PC-3 (cell line): ENCODE results near the gene ITIH3. TPM values are rescaled to one million over a fixed set of nuclear protein-coding genes. Genes with fewer than 3 reads are reported as not detected.

ENCODE experiments used
- ATAC-seq: fragments of 200-7000 bp; cut with Tn5 transposase; 2 replicates; pipeline ENCODE4 v1.9.1; 2020; ENCODE audit warnings: mild to moderate bottlenecking, moderate library complexity
- BruUV-seq: library from RNA; stranded (reverse); fragments of 400-500 nt; replicated peaks from 2 replicates; lab custom pipeline; 2021; lab: Mats Ljungman, UMichigan
- CTCF ChIA-PET: fragments of 300-600 bp; sonication (Branson Sonifier 250); formaldehyde crosslinking; loops from one replicate; lab custom pipeline; 2022; ENCODE audit warnings: antibody characterized with exemption; lab: Charles Lee
- POLR2A ChIA-PET: fragments of 300-600 bp; sonication (Branson Sonifier 250); formaldehyde crosslinking; loops from one replicate; lab custom pipeline; 2022; ENCODE audit warnings: antibody characterized with exemption; ENCODE audit not compliant: unreplicated experiment; lab: Charles Lee
- DNase-seq: peaks from one replicate; pipeline ENCODE4 v3.0.0-alpha.2; 2015
- H2AFZ ChIP-seq: fragments of 300-600 bp; sonication (generic); 2 replicates; pipeline ENCODE4 v1.6.0; 2016; ENCODE audit warnings: antibody characterized with exemption, low read length
- H3F3A ChIP-seq: fragments of 300-600 bp; sonication (generic); one replicate; pipeline ENCODE4 v1.6.0; 2017; ENCODE audit warnings: antibody characterized with exemption, low read length, control low read depth, mild to moderate bottlenecking; ENCODE audit not compliant: unreplicated experiment
- H3K27ac ChIP-seq: fragments of 300-600 bp; sonication (generic); 2 replicates; pipeline ENCODE4 v1.5.1; 2016; ENCODE audit warnings: mild to moderate bottlenecking, low read length
- H3K27me3 ChIP-seq: fragments of 300-600 bp; sonication (generic); 2 replicates; pipeline ENCODE4 v1.6.1; 2016; ENCODE audit warnings: low read length, mixed read lengths
- H3K36me3 ChIP-seq: fragments of 300-600 bp; sonication (generic); 2 replicates; pipeline ENCODE4 v1.6.1; 2016; ENCODE audit warnings: low read depth, mixed run types, low read length, mixed read lengths
- H3K4me1 ChIP-seq: fragments of 300-600 bp; sonication (generic); 2 replicates; pipeline ENCODE4 v1.5.1; 2016; ENCODE audit warnings: low read length; ENCODE audit not compliant: insufficient read depth
- H3K4me2 ChIP-seq: fragments of 300-600 bp; sonication (generic); 2 replicates; pipeline ENCODE4 v1.6.0; 2016; ENCODE audit warnings: low read length
- H3K4me3 ChIP-seq: fragments of 300-600 bp; sonication (generic); 2 replicates; pipeline ENCODE4 v1.5.1; 2016; ENCODE audit warnings: mild to moderate bottlenecking, low read length, mixed read lengths
- H3K79me2 ChIP-seq: fragments of 300-600 bp; sonication (generic); 2 replicates; pipeline ENCODE4 v1.6.1; 2017; ENCODE audit warnings: low read length, mixed read lengths
- H3K9ac ChIP-seq: fragments of 300-600 bp; sonication (generic); 2 replicates; pipeline ENCODE4 v1.6.0; 2016; ENCODE audit warnings: mild to moderate bottlenecking, low read length
- H3K9me2 ChIP-seq: fragments of 300-600 bp; sonication (generic); replicated peaks from 2 replicates; pipeline ENCODE4 v1.6.1; 2016; ENCODE audit warnings: mixed run types, low read length, mixed read lengths
- H3K9me3 ChIP-seq: fragments of 300-600 bp; sonication (generic); 2 replicates; pipeline ENCODE4 v1.6.1; 2016; ENCODE audit warnings: low read length, mixed read lengths
- H4K20me1 ChIP-seq: fragments of 300-600 bp; sonication (generic); 2 replicates; pipeline ENCODE4 v1.6.1; 2016; ENCODE audit warnings: low read length, mixed read lengths
- EZH2 ChIP-seq: fragments of 300-600 bp; sonication (generic); IDR thresholded peaks from one replicate; pipeline ENCODE4 v1.6.1; 2017; ENCODE audit warnings: antibody characterized with exemption, mild to moderate bottlenecking, low read length; ENCODE audit not compliant: unreplicated experiment
- EZH2phosphoT487 ChIP-seq: fragments of 300-600 bp; sonication (generic); IDR thresholded peaks from 2 replicates; pipeline ENCODE4 v1.6.1; 2018; ENCODE audit warnings: mild to moderate bottlenecking, antibody characterized with exemption, low read length, borderline replicate concordance
- intact Hi-C: fragments of 100-400 bp; cut with micrococcal nuclease; formaldehyde crosslinking; loops from 2 replicates; pipeline ENCODE4 v1.9.0; 2023
- total RNA-seq: library from RNA; depleted of rRNA; stranded (reverse); fragments of >200 nt; gene quantifications from 2 replicates; pipeline ENCODE4 v1.2.3, GENCODE V29; 2014
- TF ChIP-seq, protein P1 (sequence below): fragments of 300-600 bp; sonication (generic); conservative IDR thresholded peaks from 2 replicates; pipeline ENCODE4 v1.5.1; 2017; ENCODE audit warnings: antibody characterized with exemption, low read depth, mild to moderate bottlenecking, low read length

ITIH3 gene
- total RNA-seq, 1 experiment from 2014 or later = not detected

DNA sequence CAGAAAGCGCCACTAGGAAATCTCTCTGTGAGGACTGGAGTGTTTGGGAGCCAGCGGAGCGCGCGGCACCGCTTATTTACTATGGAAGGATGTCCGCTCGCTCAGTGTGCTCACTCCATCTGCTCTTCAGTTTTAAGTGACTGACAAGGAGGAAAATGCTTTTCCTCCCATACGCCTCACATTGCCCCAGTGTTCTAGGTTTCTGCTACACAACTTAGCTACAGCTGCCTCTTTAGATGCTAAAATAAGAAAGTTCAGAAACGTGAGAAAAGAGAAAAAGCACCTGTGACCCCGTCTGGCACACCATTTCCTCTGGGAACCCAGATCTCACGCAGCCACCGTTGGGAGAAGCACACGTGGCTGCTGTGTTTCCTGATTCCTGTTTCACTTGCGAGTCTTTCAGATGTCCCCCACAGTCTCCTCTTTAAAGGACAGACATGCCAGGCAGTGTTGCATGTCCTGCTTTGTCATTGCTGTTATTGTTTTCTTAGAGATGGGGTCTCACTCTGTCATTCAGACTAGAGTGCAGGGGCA is 51.9 kb downstream of the ITIH3 start:
- POLR2A ChIA-PET = no interaction called here
- H3K4me2 ChIP-seq = no peak overlapping the region
- no TSS peak for BruUV-seq
- H3K9me3 ChIP-seq = no peaks in the 10 kb centered on the region
- H3F3A ChIP-seq = no peaks in the 10 kb centered on the region
- no peak overlapping the region for H2AFZ ChIP-seq
- CTCF ChIA-PET = no interaction called here
- H3K9me2 ChIP-seq = no peaks in the 10 kb centered on the region
- H3K79me2 ChIP-seq = no peaks in the 10 kb centered on the region
- H3K9ac ChIP-seq = no peak overlapping the region
- no peak for ATAC-seq
- TF ChIP-seq EZH2phosphoT487 (no peak), EZH2 (no peak)
- TF ChIP-seq, protein P1, sequence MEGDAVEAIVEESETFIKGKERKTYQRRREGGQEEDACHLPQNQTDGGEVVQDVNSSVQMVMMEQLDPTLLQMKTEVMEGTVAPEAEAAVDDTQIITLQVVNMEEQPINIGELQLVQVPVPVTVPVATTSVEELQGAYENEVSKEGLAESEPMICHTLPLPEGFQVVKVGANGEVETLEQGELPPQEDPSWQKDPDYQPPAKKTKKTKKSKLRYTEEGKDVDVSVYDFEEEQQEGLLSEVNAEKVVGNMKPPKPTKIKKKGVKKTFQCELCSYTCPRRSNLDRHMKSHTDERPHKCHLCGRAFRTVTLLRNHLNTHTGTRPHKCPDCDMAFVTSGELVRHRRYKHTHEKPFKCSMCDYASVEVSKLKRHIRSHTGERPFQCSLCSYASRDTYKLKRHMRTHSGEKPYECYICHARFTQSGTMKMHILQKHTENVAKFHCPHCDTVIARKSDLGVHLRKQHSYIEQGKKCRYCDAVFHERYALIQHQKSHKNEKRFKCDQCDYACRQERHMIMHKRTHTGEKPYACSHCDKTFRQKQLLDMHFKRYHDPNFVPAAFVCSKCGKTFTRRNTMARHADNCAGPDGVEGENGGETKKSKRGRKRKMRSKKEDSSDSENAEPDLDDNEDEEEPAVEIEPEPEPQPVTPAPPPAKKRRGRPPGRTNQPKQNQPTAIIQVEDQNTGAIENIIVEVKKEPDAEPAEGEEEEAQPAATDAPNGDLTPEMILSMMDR = no peak
- no peaks in the 10 kb centered on the region for H3K4me1 ChIP-seq
- DNase-seq = no peak
- intact Hi-C loops = no loop called here
- peaks cover 3% of the 10 kb centered on the region for H3K36me3 ChIP-seq
- no peak overlapping the region for H3K27ac ChIP-seq
- H4K20me1 ChIP-seq = no peaks in the 10 kb centered on the region
- H3K27me3 ChIP-seq = no peaks in the 10 kb centered on the region
- H3K4me3 ChIP-seq = no peak overlapping the region

DNA sequence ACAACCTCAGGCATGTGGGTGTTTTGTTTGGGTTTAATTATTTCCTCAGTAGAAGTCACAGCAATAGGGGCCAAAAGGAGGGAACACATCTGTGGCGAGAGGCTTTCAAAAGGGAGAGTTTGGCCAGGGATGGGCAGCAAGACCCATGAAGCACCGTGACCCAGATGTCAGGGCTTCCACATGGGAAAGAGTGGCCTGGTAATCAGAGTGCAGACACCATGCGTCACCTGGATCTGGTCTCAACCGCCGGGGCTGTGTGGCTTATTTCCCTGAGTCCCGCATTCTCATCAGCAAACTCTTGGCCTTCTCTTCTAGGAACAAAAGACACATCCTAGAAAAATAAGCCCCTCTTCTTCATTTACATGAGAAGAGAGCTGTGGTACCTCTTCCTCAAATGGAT is 52.6 kb downstream of the ITIH3 start:
- H3K27me3 ChIP-seq = no peaks in the 10 kb centered on the region
- no peaks in the 10 kb centered on the region for H3K9me2 ChIP-seq
- ChIA-PET CTCF (no interaction called here), POLR2A (no interaction called here)
- H3K9ac ChIP-seq = no peak overlapping the region
- no peak overlapping the region for H3K4me2 ChIP-seq
- H4K20me1 ChIP-seq = no peaks in the 10 kb centered on the region
- H3K36me3 ChIP-seq = peaks cover 3% of the 10 kb centered on the region
- ATAC-seq (no peak), DNase-seq (no peak)
- BruUV-seq = no TSS peak
- no peaks in the 10 kb centered on the region for H3F3A ChIP-seq
- H3K27ac ChIP-seq = no peak overlapping the region
- no peaks in the 10 kb centered on the region for H3K9me3 ChIP-seq
- no peaks in the 10 kb centered on the region for H3K79me2 ChIP-seq
- intact Hi-C loops = no loop called here
- no peak overlapping the region for H3K4me3 ChIP-seq
- TF ChIP-seq, protein P1 = no peak
- no peak for TF ChIP-seq EZH2
- TF ChIP-seq EZH2phosphoT487 = no peak
- H2AFZ ChIP-seq = no peak overlapping the region
- no peaks in the 10 kb centered on the region for H3K4me1 ChIP-seq

DNA sequence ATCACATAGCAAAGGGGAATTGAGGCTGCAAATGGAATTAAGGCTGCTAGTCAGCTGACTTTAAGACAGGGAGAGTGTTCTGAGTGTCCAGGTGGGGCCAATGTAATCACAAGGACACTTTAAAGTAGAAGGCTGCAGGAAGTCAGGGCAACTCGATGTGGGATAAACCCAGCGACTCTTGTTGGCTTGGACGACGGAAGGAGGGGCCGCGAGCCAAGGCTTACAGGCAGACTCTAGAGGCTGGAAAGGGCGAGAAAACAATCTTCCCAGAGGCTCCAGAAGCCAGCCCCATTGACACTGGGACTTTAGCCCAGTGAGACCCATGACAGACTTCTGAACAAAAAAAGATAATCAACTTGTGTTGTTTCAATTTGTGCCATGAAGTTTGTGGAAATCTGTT is 53.1 kb downstream of the ITIH3 start:
- TF ChIP-seq, protein P1 = no peak
- TF ChIP-seq EZH2phosphoT487 = no peak
- H3K27me3 ChIP-seq = no peaks in the 10 kb centered on the region
- H3K4me1 ChIP-seq = no peaks in the 10 kb centered on the region
- BruUV-seq = no TSS peak
- no peaks in the 10 kb centered on the region for H3K9me3 ChIP-seq
- H3K9ac ChIP-seq = no peak overlapping the region
- no peak overlapping the region for H3K4me2 ChIP-seq
- DNase-seq (no peak), ATAC-seq (no peak)
- H3K79me2 ChIP-seq = no peaks in the 10 kb centered on the region
- H2AFZ ChIP-seq = no peak overlapping the region
- ChIA-PET POLR2A (no interaction called here), CTCF (no interaction called here)
- intact Hi-C loops = no loop called here
- no peak overlapping the region for H3K4me3 ChIP-seq
- no peaks in the 10 kb centered on the region for H3K9me2 ChIP-seq
- H3K36me3 ChIP-seq = peaks cover 3% of the 10 kb centered on the region
- H4K20me1 ChIP-seq = no peaks in the 10 kb centered on the region
- H3K27ac ChIP-seq = no peak overlapping the region
- no peaks in the 10 kb centered on the region for H3F3A ChIP-seq
